GM19035 (cell line): ENCODE measurements around the gene MYLK4.

Experiments used
- ATAC-seq: cut with Tn5 transposase; IDR thresholded peaks from one replicate; pipeline ENCODE4 v1.9.1; 2021; ENCODE audit not compliant: unreplicated experiment

MYLK4 gene

DNA sequence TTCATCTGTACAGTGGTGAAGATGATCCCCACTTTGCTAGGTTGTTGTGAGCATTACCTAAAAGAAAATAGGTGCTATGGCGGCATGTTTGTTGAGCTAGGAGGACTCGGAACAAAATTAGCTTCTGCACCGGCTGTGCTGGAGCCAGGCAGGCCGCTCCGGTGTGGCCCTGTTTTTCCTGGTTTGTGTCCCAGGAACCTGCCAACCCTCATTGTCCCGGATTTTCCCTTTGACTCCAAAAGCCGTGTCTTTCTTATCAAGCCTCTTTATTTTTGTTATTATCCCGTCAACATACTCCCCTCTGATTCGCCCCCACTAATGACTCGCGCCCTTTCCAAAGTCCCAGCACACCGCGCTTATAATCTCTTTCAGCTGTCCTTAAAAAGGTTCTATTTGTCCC lies 117.0 kb downstream of the MYLK4 start:
- ATAC-seq: no peak

DNA sequence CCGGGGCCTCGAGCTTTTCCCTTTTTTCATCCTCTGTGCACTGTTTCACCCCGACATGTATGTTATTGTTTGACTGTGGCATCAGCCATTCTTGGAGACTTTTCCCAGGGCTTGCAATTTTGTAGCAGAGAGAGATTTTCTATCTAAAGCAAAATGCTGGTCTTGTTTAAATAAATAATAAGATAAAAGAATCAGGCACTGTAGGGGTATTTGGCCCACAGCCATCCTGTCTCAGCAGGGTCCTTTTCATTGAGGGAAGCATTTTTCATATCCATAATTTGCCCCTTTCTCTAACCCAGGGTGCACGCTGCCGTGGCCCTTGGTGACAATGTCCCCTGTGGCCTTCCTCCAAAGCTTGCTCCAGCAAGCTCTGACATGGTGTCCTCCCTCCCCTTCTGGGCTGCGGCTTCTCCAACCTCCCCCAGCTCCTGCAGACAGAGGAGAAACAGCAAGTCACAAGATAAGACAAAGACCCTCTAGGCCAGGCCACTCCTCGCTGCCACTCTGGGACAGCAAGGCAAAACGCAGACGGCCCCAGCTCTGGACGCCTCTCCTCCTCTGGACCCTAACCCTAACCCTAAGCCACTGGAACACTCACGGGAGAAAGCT lies 117.6 kb downstream of the MYLK4 start:
- ATAC-seq: no peak

DNA sequence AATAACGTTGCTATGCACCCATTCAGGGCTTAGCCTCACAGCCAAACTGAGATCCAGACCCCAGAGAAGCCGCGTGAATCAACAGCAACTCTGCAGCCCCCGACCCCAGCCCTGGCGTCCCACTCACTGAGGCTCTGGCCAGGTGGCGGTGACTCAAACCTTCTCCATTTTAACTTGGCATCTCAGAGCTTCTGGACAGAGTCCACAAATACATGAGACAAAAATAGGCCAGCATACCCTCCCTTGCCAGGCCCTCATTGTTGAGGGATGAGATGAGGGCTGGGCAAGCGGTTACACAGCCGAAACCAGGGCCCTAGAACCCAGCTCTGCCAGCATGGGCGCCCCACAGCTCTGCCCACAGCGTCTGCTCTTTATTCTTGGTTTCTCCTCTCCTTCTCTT lies 118.4 kb downstream of the MYLK4 start:
- no peak for ATAC-seq

DNA sequence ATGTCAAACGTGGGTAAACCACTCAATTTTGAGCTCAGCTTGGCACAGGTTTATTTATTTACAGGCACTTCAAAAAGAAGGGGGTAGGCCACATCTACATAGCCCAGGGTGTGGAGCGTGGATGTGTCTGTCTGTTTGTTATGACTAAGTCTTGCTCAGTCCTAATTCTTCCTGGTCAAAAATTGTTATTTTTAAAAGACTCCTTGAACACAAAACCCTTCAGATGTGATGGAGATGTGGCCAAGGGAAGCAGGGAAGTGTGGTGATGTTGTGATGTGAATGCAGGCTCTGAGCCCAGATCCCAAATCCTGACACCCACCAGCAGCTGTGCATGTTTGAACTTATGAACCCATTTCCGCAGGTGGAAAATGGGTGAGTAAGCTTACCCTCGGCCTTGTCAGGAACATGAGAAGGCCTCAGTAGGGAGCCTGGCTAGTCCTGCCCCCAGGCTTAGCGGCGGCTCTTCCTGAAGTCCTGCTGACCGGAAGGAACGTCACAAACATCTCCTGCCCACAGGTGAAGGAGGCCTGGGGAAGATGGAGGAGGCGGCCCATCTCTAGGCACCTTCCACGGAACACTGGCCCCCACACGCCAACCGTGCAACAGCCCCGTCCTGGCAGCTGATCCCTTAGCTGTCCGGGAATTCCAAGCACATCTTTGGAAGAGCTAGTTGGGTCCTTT lies 119.7 kb downstream of the MYLK4 start:
- no peak for ATAC-seq

DNA sequence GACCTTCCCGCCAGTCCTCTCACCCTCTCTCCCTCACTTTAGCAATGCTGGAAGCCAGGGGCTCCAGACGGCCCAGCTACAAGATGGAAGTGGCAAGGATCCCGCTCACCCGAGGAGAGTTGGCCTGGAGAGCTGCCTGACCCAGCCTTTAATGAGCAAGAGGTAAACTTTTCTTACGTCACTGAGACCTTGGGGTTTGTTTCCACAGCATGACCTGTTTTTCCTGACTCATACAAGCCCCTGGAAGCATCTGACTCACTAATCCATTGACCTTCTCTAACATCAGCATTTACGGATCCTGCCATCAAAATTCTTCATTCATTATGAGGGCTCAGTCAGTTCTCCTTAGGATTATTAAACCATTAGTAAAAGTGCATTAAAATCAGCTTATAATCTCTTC lies 120.4 kb downstream of the MYLK4 start:
- ATAC-seq: no peak

DNA sequence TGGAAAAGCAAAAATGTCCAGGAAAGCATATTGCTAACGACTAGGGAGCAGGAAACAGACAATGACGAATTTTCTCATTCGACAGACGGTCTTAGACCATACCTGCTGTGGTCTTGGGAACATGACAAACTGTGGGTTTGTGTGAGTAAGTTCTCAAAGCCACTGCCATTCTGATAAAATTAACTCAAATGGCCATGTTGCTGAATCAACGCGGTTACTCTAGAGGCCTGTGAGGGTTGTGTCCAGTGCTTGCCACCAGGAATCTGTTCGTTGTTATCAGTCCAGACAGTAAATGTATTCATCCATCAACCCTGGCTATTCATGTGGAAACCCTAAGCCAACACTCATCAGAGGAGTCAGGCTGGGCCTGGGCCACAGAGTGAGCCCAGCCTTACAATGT lies 124.3 kb downstream of the MYLK4 start:
- ATAC-seq: no peak

DNA sequence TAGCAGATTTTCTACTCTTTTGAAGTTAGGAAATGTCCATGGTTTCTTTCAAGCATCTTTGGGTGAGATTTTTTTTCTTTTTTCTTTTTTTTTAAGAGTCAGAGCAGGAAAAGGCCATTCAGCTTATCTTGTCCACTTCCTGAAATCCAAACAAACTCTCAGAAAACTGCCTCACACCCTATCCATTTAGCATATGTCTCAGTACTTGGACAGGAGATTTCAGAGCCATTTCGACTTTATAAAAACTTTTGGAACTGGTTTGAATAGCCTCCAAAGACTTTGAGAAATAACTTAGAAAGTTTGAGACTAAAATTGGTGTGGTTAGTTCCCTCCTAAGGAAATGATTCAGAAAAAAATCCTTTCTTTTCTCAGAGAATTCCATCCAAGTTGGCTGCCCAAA lies 125.1 kb downstream of the MYLK4 start:
- ATAC-seq: no peak

DNA sequence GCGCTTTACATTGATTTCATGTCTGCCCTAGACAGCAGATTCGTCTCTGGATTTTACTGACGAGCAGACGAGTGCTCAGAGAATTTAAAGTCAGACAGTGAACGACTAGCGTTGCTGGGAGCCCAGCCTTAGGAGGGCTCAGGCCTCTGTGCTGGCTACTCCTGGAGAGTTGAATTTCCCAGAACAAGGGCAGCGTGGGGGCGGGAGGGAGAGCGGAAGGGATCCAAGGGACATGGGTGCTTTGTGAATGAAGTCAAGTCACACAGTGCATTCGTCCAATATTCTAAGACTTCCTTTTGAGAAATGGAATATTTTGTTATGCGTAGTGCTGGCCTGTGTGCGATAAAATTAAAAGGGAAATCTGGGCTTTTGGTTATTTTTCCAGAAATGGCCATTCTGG lies 126.5 kb downstream of the MYLK4 start:
- no peak for ATAC-seq

DNA sequence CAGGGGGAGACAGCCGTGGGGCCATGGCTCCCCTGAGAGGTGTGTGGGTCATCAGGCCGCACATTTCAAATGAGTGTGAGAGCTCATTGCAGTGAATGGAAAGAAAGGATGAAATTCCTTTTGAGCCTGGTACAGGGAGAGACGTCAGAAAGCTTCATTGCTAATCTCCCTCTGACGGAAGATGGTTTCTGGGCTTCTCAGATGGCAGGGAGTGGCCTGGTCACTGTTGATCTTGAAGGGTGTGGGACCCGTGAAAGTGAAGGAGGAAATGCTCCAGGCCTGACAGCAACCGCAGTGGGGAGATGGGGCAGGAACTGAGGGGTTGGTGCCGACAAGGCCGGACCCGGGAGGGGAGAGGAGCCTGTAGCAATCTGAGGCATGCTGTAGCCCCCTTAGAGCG lies 127.4 kb downstream of the MYLK4 start:
- no peak for ATAC-seq

DNA sequence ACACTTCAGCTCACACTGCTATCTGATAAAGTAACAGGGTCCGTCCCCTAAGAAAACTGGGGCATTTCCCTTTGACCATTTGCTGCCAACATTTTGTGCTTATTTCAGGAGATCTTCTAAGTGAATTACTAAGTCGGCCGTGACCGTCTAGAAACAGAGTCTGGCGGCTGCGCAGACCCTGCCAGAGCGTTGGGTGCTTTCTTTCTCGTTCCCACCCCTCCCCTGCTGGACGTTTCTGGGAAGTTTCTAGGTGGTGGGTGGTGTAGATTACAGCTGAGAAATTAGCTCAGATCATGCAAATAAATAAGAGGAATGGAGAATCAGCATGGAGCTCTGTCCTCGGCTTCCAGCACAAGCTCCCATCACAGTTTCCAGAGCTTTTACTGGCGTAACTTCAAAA lies 128.1 kb downstream of the MYLK4 start:
- ATAC-seq: no peak

DNA sequence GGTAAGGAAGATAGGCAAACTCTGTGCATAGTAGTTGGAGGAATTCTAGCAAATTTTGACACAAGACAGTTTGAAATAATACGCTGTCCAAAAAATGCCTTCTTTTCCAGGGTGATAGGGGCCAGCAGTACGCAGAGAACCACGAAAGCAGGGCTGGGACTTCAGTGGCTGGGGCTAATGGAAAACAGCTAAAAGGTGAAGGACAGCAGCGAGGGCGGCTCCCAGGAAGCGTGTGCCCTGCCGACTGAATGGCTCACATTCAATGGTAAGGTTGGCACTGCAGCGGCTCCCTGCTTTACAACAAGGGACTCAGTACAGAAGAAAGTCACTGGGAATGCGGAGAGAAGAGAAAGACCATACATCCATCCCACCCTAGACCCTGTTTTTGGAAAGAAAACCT lies 131.1 kb downstream of the MYLK4 start:
- ATAC-seq: no peak

DNA sequence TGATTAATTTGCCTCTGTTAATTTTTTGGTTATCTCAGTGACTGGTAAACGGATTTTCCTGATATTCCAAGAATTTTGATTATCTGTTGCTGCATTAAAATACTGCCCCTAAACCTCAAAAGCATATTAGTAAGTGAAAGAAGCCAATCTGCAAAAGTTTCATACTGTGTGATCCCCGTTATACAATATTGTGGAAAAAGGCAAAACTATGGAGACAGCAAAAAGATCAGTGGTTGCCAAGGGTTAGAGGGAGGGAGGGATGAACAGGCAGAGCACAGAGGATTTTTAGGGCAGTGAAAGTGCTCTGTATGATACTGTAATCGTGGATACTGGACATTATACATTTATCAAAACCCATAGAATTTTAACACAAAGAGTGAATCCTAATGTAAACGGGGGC lies 133.0 kb downstream of the MYLK4 start:
- no peak for ATAC-seq

DNA sequence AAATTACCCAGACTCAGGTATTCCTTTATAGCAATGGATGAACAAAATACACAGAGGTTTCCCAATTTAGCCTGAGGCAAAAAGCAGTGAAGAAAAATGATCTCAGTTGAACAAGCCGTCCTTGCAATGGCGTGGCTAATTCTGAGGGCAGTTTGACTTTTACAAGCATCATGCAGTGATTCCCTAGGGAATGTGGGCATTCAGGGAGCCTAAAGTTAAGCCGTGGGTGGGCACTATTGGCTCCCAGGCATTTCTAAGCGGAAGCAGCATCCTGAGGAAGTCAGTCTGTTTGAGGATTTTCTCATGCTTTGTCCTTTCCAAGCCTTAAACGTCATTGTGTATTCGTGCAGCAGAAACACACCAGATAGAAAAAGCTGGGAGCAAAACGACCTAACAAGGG lies 133.9 kb downstream of the MYLK4 start:
- ATAC-seq: no peak

DNA sequence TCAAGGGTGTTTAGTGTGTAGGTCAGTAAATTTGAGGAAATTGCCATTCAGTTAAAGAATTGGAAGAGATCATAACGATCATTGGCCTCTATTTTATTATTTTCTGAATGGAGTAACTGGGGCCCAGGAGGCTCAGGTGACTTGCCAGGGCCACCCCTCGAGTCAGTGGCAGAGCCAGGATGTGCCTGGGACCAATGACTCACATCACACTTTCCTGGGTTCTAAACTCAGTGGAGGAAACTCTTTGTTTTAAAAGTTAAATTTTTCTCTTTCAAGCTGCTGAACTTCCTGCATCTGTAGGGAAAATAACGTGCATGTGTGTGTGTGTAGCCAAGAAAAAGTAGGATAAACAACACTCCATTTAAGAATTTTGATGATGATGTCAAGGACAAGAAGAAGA lies 135.5 kb downstream of the MYLK4 start:
- ATAC-seq: no peak

DNA sequence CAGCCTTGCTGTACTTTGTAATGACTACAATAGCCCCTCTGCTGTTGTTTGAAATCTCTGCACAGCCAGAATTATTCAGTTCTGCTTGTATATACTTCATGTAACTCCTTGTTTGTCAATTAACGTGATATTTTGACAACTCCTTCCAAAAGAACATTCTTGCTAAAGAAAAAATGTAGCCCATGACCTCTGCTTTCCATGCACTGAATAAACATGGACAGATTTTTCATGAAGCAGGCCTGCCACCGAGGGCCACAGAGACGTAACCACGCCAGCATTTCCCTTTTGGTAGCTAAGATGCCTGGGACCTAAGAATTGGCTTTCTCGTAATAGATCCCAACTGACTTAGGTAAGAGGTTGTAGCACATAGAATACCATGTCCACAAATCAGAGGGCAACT lies 135.9 kb downstream of the MYLK4 start:
- ATAC-seq: no peak

DNA sequence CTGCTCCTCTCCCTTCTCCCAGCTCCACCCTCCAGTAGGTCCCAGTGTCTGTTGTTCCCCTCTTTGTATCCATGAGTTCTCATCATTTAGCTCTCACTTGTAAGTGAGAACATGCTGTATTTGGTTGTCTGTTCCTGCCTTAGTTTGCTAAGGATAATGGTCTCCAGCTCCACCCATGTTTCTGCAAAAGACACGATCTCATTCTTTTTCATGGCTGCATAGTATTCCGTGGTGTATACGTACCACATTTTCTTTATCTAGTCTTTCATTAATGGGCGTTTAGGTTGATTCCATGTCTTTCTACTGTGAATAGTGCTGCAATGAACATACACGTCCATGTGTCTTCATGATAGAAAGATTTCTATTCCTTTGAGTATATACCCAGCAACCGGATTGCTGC lies 136.6 kb downstream of the MYLK4 start:
- no peak for ATAC-seq
